ENCODE measurements around the gene AFF3.

- TF ChIP-seq CTCF (conservative IDR thresholded peaks at IDR 0.05 in 1 of 2, IDR thresholded peaks at IDR 0.05 in 1 of 2; ENCODE audit: low read depth in 1 of 2, low read length in 2 of 2): no peak
- TF ChIP-seq EZH2 (IDR thresholded peaks at IDR 0.05; ENCODE audit: low read length, missing control alignments): no peak
Observed at GRCh38 chr2:99974682-99975375, 167.6 kb downstream of the AFF3 start.

All from fibroblast of lung (primary cell).